Activated CD8-positive, alpha-beta memory T cell treated with anti-CD3 and anti-CD28 coated beads, Interleukin-2, amount 50 U/mL, for 4 hours (primary cell): Measurements from ENCODE around the gene NTF4.
A peak's percentile ranks its signal among the peaks of the same experiment; 100 is the strongest.
"Not testable (repeated sequence)": the region's sequence is repeated elsewhere in the genome, so short reads cannot be mapped to it uniquely, and the experiment has no call there.

Source experiments
- DNase-seq: peaks from one replicate; pipeline ENCODE4 v3.0.0-alpha.2; 2020

Gene NTF4

GRCh38 chr19:49086296-49086695 lies 21.7 kb upstream of the NTF4 start:
- DNase-seq: no peak

- no peak for DNase-seq
These were observed 21.2 kb upstream of the NTF4 start for GRCh38 chr19:49085868-49086232.

GRCh38 chr19:49085020-49085867 lies 20.6 kb upstream of the NTF4 start, which contains the start of gene SNRNP70:
Gene SNRNP70 (plus strand): TSS chr19:49085451. CDS start chr19:49086415, 964 bp downstream.
- peak; percentile 99 for DNase-seq

GRCh38 chr19:49084206-49085019 lies 19.8 kb upstream of the NTF4 start:
- DNase-seq: no peak

- DNase-seq: no peak
These were observed 16.7 kb upstream of the NTF4 start for GRCh38 chr19:49081273-49081672.

GRCh38 chr19:49080392-49080791 lies 15.8 kb upstream of the NTF4 start:
- DNase-seq: no peak

GRCh38 chr19:49074869-49075268 lies 10.3 kb upstream of the NTF4 start:
- DNase-seq: not testable (repeated sequence)

- DNase-seq: no peak
These were observed 9.1 kb upstream of the NTF4 start for GRCh38 chr19:49073514-49074378.

- DNase-seq: peak; percentile 32
These were observed 7.4 kb upstream of the NTF4 start for GRCh38 chr19:49071860-49072547.

- no peak for DNase-seq
These were observed 5.8 kb upstream of the NTF4 start for GRCh38 chr19:49070416-49070815.

- no peak for DNase-seq
These were observed 4.4 kb upstream of the NTF4 start for GRCh38 chr19:49069026-49069425.

GRCh38 chr19:49067554-49067953 lies 2.9 kb upstream of the NTF4 start:
- no peak for DNase-seq

GRCh38 chr19:49065905-49066512 lies 1.4 kb upstream of the NTF4 start:
- no peak for DNase-seq

- no peak for DNase-seq
These were observed 489 bp downstream of the NTF4 start for GRCh38 chr19:49064029-49064629.

GRCh38 chr19:49061445-49061844 lies 3.2 kb downstream of the NTF4 start:
- no peak for DNase-seq

- DNase-seq: no peak
These were observed 3.6 kb downstream of the NTF4 start for GRCh38 chr19:49061000-49061399.

- no peak for DNase-seq
These were observed 5.6 kb downstream of the NTF4 start for GRCh38 chr19:49059053-49059452.

- no peak for DNase-seq
These were observed 6.1 kb downstream of the NTF4 start for GRCh38 chr19:49058562-49058961.

- DNase-seq: peak; percentile 38
These were observed 6.9 kb downstream of the NTF4 start, which contains the start of gene CGB7 for GRCh38 chr19:49057636-49058234. Gene CGB7 (minus strand): TSS chr19:49057749. CDS start chr19:49055375, 2,374 bp downstream.

GRCh38 chr19:49056902-49057596 lies 7.6 kb downstream of the NTF4 start:
- not testable (repeated sequence) for DNase-seq
